Lung (tissue), 12 donors: Measurements from ENCODE around the gene MLLT6. TPM values are rescaled to one million over a fixed set of nuclear protein-coding genes. Genes with fewer than 3 reads are reported as not detected.

Experiments used
- ATAC-seq: fragments of 200-7000 bp; cut with Tn5 transposase; one replicate; pipeline ENCODE4 v1.9.1; 2020; ENCODE audit warnings: moderate number of reproducible peaks; ENCODE audit not compliant: insufficient read depth, low FRiP score
- DNase-seq, 3 donors: peaks; one replicate each; pipeline ENCODE4 v3.0.0-alpha.2; 2013 to 2017
- H3K27ac ChIP-seq, 2 donors: one replicate each; pipeline ENCODE4 v1.5.1; 2013; ENCODE audit warnings: mild to moderate bottlenecking in 2 of 2, moderate library complexity in 2 of 2, control low read depth in 1 of 2, inconsistent platforms in 1 of 2, low read depth in 1 of 2, low read length in 1 of 2
- H3K27me3 ChIP-seq, 3 donors: one replicate each; pipeline ENCODE4 v1.5.1; 2013; ENCODE audit warnings: low read length in 2 of 3; ENCODE audit not compliant: control insufficient read depth in 3 of 3, insufficient read depth in 3 of 3
- H3K36me3 ChIP-seq, 4 donors: one replicate each; pipeline ENCODE4 v1.5.1; 2013; ENCODE audit warnings: low read length in 4 of 4, mild to moderate bottlenecking in 1 of 4, moderate library complexity in 1 of 4; ENCODE audit not compliant: control insufficient read depth in 4 of 4, insufficient read depth in 4 of 4
- H3K4me1 ChIP-seq, 5 donors: one replicate each; pipeline ENCODE4 v1.5.1; 2013; ENCODE audit warnings: low read length in 5 of 5, mild to moderate bottlenecking in 2 of 5, moderate library complexity in 1 of 5; ENCODE audit not compliant: control insufficient read depth in 5 of 5, insufficient read depth in 5 of 5
- H3K4me3 ChIP-seq: one replicate; pipeline ENCODE4 v1.5.1; 2013; ENCODE audit warnings: mild to moderate bottlenecking, control low read depth, moderate library complexity
- H3K9ac ChIP-seq, 2 donors: one replicate each; pipeline ENCODE4 v1.5.1; 2013; ENCODE audit warnings: low read length in 2 of 2, control low read depth in 1 of 2; ENCODE audit not compliant: insufficient read depth in 1 of 2
- H3K9me3 ChIP-seq, 4 donors: one replicate each; pipeline ENCODE4 v1.5.1; 2013; ENCODE audit warnings: low read length in 3 of 4, mild to moderate bottlenecking in 1 of 4, moderate library complexity in 1 of 4; ENCODE audit not compliant: control insufficient read depth in 4 of 4, insufficient read depth in 3 of 4
- WGBS, 2 donors: extraction: QIAGEN DNeasy Blood & Tissue Kit; methylation state at CpG; one replicate each; pipeline ENCODE4 v1.1.7; 2013; 5-methylcytosine and 5-hydroxymethylcytosine counted together
- polyA plus RNA-seq, 2 donors: library from polyadenylated mRNA; stranded (reverse); fragments of 200-250 nt; gene quantifications; one replicate each; pipeline ENCODE4 v1.2.1, GENCODE V29; 2013
- total RNA-seq, 2 donors: library from RNA; depleted of rRNA in 1 of 2; stranded (reverse); fragments of >200 nt in 1 of 2; gene quantifications; one replicate each; pipeline ENCODE4 v1.2.1, GENCODE V29; 2014 to 2021
- TF ChIP-seq, protein P1 (sequence below): IDR thresholded peaks from 2 replicates; pipeline ENCODE4 v1.5.1; 2012; ENCODE audit warnings: mild to moderate bottlenecking; ENCODE audit errors: control extremely low read depth, extremely low read depth
- donor health status: control.
- donor health status: control.
- donor health status: Bipolar disorder and iron deficiency.
- donor health status: healthy.
- donor health status: DM: yes; HTN: yes; CAD: no.

Gene MLLT6
- total and polyA plus RNA-seq, 4 donors, result 64.0 to 108 (median 70.3) TPM

DNA sequence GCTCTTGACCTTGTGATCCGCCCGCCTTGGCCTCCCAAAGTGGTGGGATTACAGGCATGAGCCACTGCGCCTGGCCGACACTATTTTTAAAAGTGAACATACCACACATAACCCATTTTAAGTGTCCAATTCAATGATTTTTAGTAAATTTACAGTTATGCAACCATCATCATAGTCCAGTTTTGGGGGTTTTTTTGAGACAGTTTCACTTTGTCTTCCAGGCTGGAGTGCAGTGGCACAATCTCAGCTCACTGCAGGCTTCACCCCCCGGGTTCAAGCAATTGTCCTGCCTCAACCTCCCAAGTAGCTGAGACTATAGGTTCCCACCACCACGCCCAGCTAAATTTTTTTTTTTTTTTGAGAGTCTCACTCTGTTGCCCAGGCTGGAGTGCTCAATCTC lies 27.3 kb upstream of the MLLT6 start:
- no peak for ATAC-seq
- WGBS, 2 donors, result 81 to 94% methylated on average over 6 of the region's 6 CpGs
- TF ChIP-seq, protein P1, sequence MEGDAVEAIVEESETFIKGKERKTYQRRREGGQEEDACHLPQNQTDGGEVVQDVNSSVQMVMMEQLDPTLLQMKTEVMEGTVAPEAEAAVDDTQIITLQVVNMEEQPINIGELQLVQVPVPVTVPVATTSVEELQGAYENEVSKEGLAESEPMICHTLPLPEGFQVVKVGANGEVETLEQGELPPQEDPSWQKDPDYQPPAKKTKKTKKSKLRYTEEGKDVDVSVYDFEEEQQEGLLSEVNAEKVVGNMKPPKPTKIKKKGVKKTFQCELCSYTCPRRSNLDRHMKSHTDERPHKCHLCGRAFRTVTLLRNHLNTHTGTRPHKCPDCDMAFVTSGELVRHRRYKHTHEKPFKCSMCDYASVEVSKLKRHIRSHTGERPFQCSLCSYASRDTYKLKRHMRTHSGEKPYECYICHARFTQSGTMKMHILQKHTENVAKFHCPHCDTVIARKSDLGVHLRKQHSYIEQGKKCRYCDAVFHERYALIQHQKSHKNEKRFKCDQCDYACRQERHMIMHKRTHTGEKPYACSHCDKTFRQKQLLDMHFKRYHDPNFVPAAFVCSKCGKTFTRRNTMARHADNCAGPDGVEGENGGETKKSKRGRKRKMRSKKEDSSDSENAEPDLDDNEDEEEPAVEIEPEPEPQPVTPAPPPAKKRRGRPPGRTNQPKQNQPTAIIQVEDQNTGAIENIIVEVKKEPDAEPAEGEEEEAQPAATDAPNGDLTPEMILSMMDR, result no peak

DNA sequence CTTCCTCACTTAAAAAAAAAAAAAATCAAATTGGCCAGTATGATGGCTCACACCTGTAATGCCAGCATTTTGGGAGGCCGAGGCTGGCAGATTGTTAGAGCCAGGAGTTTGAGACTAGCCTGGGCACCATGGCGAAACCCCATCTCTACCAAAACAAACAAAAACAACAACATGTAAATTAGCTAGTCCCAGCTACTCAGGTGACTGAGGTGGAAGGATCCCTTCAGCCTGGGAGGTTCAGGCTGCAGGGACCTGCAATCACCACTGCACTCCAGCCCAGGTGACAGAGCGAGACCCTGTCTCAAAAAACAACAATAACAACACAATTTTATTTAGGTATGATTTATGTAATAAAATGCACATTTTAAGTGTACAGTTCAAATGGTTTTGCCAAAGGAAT lies 24.0 kb upstream of the MLLT6 start:
- no peak for DNase-seq
- H3K9me3 ChIP-seq, result no peaks in the 10 kb centered on the region
- H3K27ac ChIP-seq, result no peak overlapping the region
- WGBS, 2 donors, result 90 to 92% methylated on average over 3 of the region's 3 CpGs
- no peak overlapping the region for H3K4me3 ChIP-seq
- no peaks in the 10 kb centered on the region for H3K36me3 ChIP-seq
- peaks cover 0 to 3% (median 0%) of the 10 kb centered on the region in 5 donors for H3K4me1 ChIP-seq
- peaks cover 0 to 4% (median 2%) of the 10 kb centered on the region in 3 donors for H3K27me3 ChIP-seq
- no peak overlapping the region for H3K9ac ChIP-seq
- TF ChIP-seq, protein P1, result no peak
- no peak for ATAC-seq

More for the DNA sequence above, 27.3 kb upstream of the MLLT6 start:
- Histone ChIP-seq H3K9ac (no peak overlapping the region), H3K4me1 (peaks cover 0 to 7% (median 0%) of the 10 kb centered on the region in 5 donors), H3K9me3 (no peaks in the 10 kb centered on the region), H3K27me3 (peaks cover 4 to 19% (median 17%) of the 10 kb centered on the region in 3 donors), H3K27ac (no peak overlapping the region), H3K36me3 (no peaks in the 10 kb centered on the region), H3K4me3 (no peak overlapping the region)
- DNase-seq, result no peak

GRCh38 chr17:38685491-38685890 lies 19.6 kb upstream of the MLLT6 start:
- peaks cover 0 to 4% (median 0%) of the 10 kb centered on the region in 5 donors for H3K4me1 ChIP-seq
- H3K9ac ChIP-seq, result no peak overlapping the region
- no peak overlapping the region for H3K4me3 ChIP-seq
- H3K36me3 ChIP-seq, result no peaks in the 10 kb centered on the region
- no peak overlapping the region for H3K27ac ChIP-seq
- 71 to 74% methylated on average over 12 of the region's 12 CpGs for WGBS, 2 donors
- no peaks in the 10 kb centered on the region for H3K27me3 ChIP-seq
- TF ChIP-seq, protein P1, result no peak
- DNase-seq (no peak), ATAC-seq (no peak)
- no peaks in the 10 kb centered on the region for H3K9me3 ChIP-seq

DNA sequence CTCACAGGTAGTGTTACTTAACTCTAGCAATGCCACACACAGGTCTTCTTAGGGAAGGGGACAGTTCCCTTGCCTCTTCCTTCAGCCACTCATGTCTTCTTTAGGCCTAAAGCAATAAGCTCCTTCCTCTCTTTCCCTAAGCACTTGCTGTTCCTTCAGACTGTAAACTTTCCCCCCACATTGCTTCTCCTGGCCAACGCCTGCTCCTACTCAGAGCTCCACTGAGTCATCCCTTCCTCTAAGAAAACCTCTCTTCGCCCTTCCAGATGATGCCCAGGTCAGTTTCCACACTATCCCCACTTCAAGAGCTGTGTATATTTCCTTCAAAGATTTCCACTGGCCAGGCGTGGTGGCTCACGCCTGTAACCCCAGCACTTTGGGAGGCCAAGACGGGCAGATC lies 17.8 kb upstream of the MLLT6 start:
- Histone ChIP-seq H3K27me3 (no peaks in the 10 kb centered on the region), H3K9me3 (no peaks in the 10 kb centered on the region), H3K36me3 (no peaks in the 10 kb centered on the region), H3K4me1 (peaks cover 0 to 6% (median 0%) of the 10 kb centered on the region in 5 donors), H3K9ac (no peak overlapping the region), H3K27ac (no peak overlapping the region), H3K4me3 (no peak overlapping the region)
- DNase-seq (no peak), ATAC-seq (no peak)
- WGBS, 2 donors, result 90 to 92% methylated on average over 5 of the region's 5 CpGs
- TF ChIP-seq, protein P1, result no peak
